DMS79 (cell line): Measurements from ENCODE around the gene MAPK12.

Experiments
- DNase-seq: peaks from one replicate; lab custom pipeline; 2025; lab: John Stamatoyannopoulos, UW

MAPK12 gene

GRCh38 chr22:50252082-50253045 lies 9.1 kb downstream of the MAPK12 start:
- DNase-seq = no peak

DNA sequence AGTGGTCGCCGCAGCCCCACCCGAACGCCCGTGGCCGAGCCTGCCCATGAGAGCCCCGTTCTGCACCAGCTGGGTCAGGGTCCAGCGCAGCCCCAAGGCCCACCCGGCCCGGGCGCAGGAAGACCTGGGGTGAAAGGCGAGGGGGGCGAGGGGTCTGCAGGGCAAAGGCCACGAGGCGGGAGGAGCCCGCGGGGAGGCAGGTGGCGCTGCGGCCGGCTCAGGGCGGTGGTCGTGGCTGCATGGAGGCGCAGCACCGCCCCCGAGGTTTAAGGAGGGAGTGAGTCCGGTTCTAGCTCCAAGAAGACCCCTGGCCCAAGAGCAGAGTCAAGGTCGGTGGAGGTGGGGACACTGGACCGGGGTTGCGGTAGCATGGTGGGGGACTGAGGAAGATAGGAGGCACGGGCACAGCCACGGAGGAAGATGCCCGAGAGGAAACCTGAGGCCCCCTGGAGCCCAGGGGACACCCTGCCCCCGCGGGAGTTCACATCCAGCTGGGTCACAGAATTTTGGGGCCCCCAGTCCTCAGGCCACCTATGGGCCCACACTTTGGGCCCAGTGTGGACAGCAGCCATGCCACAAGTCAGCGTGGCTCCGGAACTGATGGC lies 9.9 kb downstream of the MAPK12 start:
- DNase-seq = no peak

DNA sequence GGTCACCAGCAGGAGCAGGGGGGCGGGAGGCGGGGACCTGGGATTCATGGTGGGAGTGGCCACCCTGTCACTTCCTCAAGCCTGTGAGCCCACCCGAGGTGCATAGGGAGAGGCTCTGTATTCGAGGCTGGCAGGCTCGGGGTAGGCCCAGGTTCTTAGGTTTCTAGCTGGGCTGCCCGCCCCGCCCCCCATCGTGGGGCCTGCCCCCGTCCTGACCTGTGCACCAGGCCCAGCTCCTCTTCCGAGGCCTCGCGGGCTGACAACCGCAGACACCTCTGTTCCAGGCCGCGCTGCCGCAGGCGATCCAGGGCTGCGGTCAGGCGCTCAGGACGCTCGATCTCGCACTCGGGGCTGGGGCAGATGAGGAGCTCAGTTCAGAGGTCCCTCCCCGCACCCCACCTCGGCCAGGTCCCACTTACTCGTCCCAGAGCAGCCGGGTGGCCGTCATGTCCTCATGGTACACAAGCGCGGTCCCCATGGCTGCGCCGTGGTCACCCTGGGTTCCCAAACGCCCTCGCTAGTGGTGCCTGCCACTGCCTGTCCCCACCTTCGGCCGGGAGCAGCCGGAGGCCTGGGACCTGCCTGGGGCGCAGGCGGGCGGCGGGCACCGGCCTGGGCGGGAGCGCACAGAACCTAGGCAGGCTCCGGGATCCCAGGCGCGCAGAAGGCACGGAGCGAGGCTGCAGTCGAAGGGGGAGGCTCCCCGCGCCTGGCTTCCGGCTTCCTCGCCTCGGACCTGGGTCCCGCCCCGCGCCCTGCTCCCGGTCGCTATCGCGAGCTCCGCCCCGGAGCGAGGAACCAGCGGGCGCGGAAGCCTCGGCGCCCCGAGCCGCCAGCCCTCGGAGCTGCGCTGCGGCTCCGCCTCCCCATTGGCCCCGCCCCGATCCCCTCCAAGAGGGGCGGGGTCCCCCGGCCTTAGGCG lies 10.7 kb downstream of the MAPK12 start, which contains the start of gene HDAC10:
TSS of gene HDAC10 (minus strand) at position 711 of the 922 bp plus-strand sequence. CDS start at position 478, 233 bp downstream.
- DNase-seq = no peak

GRCh38 chr22:50250249-50250554 lies 11.3 kb downstream of the MAPK12 start:
- no peak for DNase-seq

GRCh38 chr22:50249341-50250248 lies 11.9 kb downstream of the MAPK12 start:
- DNase-seq = no peak

- no peak for DNase-seq
Measured at GRCh38 chr22:50248196-50249081, 13.0 kb downstream of the MAPK12 start.

DNA sequence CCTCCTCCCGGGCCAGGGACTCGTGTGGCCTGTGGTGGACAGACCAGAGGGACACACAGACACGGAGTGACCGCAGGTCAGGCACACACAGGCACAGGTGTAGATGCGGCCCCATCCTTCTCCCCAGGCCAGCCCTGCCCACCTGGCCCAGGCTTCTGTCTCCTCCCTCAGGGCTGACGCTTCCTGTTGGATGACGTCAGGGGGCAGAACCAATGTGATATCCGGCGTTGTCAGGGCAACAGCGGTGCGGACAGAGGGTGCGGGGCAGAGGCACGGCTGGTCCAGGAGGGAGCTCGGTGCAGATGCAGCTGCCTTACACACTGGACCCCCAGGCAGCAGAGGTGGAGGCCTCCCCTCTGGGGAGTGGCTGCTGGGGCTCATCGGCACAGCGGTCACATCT lies 13.7 kb downstream of the MAPK12 start:
- no peak for DNase-seq

DNA sequence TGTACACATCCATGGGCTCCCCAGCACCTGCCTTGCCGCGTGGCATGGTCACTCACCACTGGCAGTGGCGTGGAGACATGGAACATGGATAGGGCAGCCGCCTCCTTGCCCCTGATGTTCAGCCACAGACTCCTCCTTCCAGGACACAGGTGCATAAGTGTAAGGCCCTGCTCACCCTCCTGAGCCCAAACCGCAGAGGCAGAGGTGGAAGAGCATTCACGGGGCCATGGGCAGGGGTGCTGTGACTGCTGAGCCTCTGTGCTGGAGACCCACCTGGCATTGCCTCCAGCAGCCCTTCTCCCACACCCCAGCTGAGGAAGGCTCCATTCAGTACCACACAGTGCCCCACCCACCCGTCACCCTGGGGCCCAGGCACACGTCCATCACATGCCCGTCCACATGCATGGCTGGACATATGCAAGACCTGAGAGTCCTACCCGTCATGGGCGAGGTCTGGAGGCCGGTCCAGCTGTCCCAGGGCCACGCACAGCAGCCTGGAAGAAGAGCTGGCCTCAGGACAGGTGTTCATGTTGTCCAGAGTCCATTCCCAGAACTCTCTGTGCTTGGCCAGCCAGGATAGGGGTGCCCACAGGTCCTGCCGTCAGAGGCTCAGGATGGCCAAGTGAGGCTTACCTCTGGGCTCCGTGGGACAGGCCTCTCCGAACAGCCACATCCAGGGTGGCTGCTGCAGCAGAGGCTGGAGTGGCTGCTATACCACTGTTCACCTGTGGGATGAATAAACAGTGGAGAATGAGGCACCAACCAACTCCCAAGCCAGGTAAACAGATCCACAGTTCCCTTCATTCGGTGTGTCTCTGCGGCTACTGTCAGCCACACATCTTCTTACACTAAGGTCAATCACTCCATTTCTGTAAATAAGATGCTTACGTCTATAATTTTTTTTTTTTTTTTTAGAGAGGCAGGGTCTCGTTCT lies 15.0 kb downstream of the MAPK12 start:
- DNase-seq = no peak

DNA sequence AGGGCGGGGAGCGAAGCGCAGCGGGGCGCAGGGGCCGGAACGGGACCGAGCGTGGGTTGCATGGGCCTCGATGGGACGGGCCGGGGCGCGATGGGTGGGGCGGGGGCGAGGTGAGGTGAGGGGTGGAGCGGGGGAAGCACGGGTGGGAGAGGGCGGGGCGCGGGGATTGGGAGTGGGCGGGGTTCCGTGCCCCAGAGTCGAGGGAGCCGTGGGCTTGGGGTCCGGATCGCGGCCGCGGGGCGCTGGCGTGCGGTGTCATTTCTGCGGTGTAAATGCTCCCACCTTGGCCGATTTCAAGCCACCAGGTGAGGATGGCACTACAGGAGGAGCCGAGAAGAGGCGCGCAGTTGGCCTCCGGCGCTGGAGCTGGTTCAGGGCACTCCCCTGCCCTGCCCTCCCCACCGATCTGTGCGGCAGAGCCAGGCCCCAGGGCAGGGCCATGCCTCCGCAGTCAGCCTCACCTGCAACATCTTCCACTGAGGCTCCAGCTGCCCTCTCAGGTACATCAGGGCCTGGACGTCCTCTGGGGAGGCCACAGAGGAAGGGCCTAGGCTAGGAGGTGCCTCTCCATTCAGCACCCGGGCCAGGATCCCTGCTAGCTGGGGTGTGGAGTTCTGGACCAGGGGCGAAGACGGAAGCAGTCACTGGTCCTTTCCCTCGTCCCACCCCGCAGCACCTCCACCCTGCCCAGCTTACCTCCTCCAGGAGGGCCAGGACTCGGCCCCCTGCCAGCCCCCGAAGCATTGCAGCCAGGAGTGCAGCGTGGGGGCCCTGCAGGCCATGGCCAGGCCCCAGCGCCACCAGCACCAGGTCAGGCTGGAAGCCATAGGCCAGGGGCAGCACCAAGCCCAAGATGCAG lies 16.0 kb downstream of the MAPK12 start:
- DNase-seq = no peak

DNA sequence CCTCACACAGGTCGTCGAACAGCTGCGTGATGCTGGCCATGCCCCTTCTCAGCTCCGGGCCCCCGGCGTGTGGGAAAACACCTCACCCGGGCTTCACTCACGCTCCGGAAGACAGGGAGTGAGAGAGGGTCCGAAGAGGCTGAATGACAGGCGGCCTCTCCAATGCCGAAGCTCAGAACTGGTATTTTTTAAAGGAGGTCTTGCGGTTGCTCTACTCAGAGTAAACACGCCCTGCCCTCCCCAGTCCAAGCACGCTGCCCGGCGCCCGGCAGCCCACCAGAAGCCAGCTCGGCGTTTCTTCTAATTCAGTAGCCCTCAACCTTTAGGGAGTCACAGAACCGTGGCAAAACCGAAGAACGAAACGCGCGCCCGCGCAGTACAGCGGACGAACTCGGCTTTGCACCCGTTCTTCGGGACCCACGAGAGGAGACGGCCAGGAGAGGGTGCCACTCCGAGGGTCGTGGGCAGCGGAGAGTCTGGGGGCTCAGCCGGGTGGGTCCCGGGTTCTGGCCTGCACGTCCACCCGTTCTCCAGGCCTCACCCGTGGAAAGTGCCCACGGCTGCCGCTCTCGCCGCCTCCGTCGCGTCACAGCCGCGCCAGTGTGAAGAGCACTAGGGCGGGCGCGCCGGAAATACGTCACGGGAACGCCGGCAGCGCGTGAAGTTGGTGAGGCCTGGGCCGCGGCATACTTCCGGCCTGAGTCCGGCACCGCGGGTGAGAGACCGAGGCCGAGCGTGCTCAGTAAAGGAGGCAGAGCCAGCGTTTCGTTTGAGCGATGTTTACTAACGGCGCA lies 16.9 kb downstream of the MAPK12 start, which contains the start of gene TUBGCP6:
TSS of gene TUBGCP6 (minus strand) at position 604 of the 794 bp plus-strand sequence. CDS start at position 40, 564 bp downstream.
- peak; percentile 33 for DNase-seq

GRCh38 chr22:50243685-50244419 lies 17.6 kb downstream of the MAPK12 start:
- DNase-seq = no peak

- DNase-seq = no peak
Measured at GRCh38 chr22:50242406-50242949, 19.0 kb downstream of the MAPK12 start.

DNA sequence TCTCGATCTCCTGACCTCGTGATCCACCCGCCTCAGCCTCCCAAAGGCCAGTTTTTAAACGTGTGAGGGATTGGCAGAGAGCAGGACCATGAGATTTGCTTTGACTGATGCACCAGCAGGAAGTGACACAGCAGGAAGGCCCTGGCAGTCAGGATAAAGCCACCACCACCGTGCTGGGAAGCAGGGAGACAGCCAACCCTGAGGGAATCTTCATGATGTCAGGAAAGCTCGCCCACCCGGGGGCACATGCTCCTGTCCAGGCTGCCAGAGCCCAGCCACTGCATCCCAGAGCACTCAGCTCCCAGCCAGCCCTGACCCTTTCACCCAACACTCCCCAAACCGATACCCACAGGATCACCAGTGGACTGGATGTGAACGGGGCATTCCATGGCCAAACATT lies 22.7 kb downstream of the MAPK12 start:
- no peak for DNase-seq

- DNase-seq = no peak
Measured at GRCh38 chr22:50236731-50237409, 24.6 kb downstream of the MAPK12 start.

DNA sequence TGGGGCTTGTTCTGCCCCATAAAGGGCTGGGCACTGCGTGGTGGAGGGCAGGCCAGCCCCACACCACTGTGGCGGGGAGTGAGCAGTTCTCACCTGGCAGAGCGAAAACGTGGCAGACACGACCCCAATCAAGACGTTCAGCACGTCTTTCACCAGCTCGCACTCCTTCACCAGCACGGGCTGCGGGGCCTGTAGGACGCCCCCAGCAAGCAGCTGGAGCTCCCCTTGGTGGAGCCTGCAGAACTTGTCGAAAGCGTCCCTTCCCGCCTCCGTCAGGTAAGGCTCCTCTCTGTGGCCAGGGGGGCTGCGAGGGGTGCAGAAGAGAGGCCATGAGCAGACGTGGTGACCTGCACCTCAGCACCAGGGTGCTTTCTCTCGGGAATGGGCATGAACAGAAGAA lies 28.3 kb downstream of the MAPK12 start:
- DNase-seq = no peak
